Mesendoderm (in vitro differentiated cells): Measurements from ENCODE around the gene FMNL2.

ENCODE experiments used
- DNase-seq: peaks from one replicate; pipeline ENCODE4 v3.0.0; 2013
- H2AK5ac ChIP-seq: 2 replicates; pipeline ENCODE4 v1.6.1; 2013; ENCODE audit warnings: low read length, inconsistent platforms
- H2BK120ac ChIP-seq: 2 replicates; pipeline ENCODE4 v1.6.1; 2013; ENCODE audit warnings: low read depth, mild to moderate bottlenecking, low read length, moderate library complexity, mixed read lengths
- H2BK15ac ChIP-seq: replicated peaks from 2 replicates; pipeline ENCODE4 v1.6.1; 2013; ENCODE audit warnings: low read depth, mild to moderate bottlenecking, moderate library complexity
- H2BK5ac ChIP-seq: 2 replicates; pipeline ENCODE4 v1.6.1; 2013; ENCODE audit warnings: low read length, inconsistent platforms
- H3K18ac ChIP-seq: 2 replicates; pipeline ENCODE4 v1.6.1; 2013; ENCODE audit warnings: mild to moderate bottlenecking, low read length, mixed read lengths
- H3K23ac ChIP-seq: one replicate; pipeline ENCODE4 v1.6.1; 2013; ENCODE audit warnings: low read length
- H3K27ac ChIP-seq: 2 replicates; pipeline ENCODE4 v1.5.1; 2013; ENCODE audit warnings: low read depth, mild to moderate bottlenecking, inconsistent platforms, low read length, moderate library complexity
- H3K27me3 ChIP-seq: 2 replicates; pipeline ENCODE4 v1.6.1; 2013; ENCODE audit warnings: low read length, control low read depth, mild to moderate bottlenecking, inconsistent platforms; ENCODE audit not compliant: insufficient read depth, poor library complexity
- H3K36me3 ChIP-seq: 2 replicates; pipeline ENCODE4 v1.6.1; 2013; ENCODE audit warnings: low read length, inconsistent platforms; ENCODE audit not compliant: control insufficient read depth, insufficient read depth
- H3K4ac ChIP-seq: one replicate; pipeline ENCODE4 v1.6.1; 2013; ENCODE audit warnings: low read depth, mild to moderate bottlenecking, low read length, moderate library complexity
- H3K4me1 ChIP-seq: 2 replicates; pipeline ENCODE4 v1.6.1; 2013; ENCODE audit warnings: low read depth, low read length, inconsistent platforms; ENCODE audit not compliant: control insufficient read depth
- H3K4me2 ChIP-seq: 2 replicates; pipeline ENCODE4 v1.6.1; 2013; ENCODE audit warnings: low read length
- H3K4me3 ChIP-seq: 2 replicates; pipeline ENCODE4 v1.5.1; 2013; ENCODE audit warnings: mild to moderate bottlenecking, low read length
- H3K56ac ChIP-seq: one replicate; pipeline ENCODE4 v1.6.1; 2013; ENCODE audit warnings: low read length
- H3K79me1 ChIP-seq: 2 replicates; pipeline ENCODE4 v1.6.1; 2013; ENCODE audit warnings: low read length, inconsistent platforms
- H3K79me2 ChIP-seq: 2 replicates; pipeline ENCODE4 v1.6.1; 2013; ENCODE audit warnings: mild to moderate bottlenecking, low read length; ENCODE audit not compliant: control insufficient read depth, insufficient read depth
- H3K9ac ChIP-seq: 2 replicates; pipeline ENCODE4 v1.6.1; 2013; ENCODE audit warnings: low read length, inconsistent platforms
- H4K5ac ChIP-seq: one replicate; pipeline ENCODE4 v1.6.1; 2013; ENCODE audit warnings: low read length
- H4K8ac ChIP-seq: one replicate; pipeline ENCODE4 v1.6.1; 2013; ENCODE audit warnings: low read depth, mild to moderate bottlenecking, control low read depth, low read length, moderate library complexity
- WGBS: extraction: QIAGEN DNeasy Blood & Tissue Kit; methylation state at CpG from one replicate; pipeline ENCODE4 v1.1.7; 2013; ENCODE audit warnings: low lambda C conversion rate, missing lambda C conversion rate; ENCODE audit not compliant: insufficient coverage; ENCODE audit errors: extremely low coverage; 5-methylcytosine and 5-hydroxymethylcytosine counted together

Gene FMNL2

GRCh38 chr2:152380261-152381055 is 45.5 kb downstream of the FMNL2 start:
- Histone ChIP-seq H3K27ac (no peak overlapping the region), H2BK120ac (no peak overlapping the region), H3K9ac (no peak overlapping the region), H3K4me1 (peaks cover 3% of the 10 kb centered on the region), H3K18ac (no peak overlapping the region), H3K79me2 (peaks cover 29% of the 10 kb centered on the region), H2AK5ac (no peak overlapping the region), H3K4me3 (no peak overlapping the region), H3K56ac (no peak overlapping the region), H3K23ac (no peak overlapping the region), H3K27me3 (no peaks in the 10 kb centered on the region), H3K36me3 (no peaks in the 10 kb centered on the region), H4K8ac (no peak overlapping the region), H3K4ac (no peak overlapping the region), H3K4me2 (no peak overlapping the region), H4K5ac (no peak overlapping the region), H2BK5ac (no peak overlapping the region), H2BK15ac (no peak overlapping the region), H3K79me1 (peaks cover 31% of the 10 kb centered on the region)
- DNase-seq = no peak
- no CpG with 5 or more reads among the region's 5 CpGs for WGBS

DNA sequence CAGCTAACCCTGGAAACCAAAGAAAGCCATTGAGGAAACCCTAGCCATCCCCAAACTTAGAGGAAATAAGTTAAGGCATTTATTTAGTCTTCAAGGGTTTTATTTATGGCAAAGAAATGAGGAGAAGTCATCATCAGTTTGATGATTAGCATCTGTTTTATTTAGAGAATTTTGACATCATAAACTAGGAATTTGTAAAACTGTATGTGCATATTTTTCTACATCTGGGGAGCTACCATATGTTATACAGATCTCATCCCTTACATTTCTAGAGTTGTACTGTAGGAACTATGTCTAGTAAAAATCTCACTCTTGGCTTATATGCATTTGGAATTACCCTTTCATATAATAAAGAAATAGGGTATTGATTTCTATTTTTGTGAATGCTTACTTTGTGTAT is 48.7 kb downstream of the FMNL2 start:
- Histone ChIP-seq H4K5ac (no peak overlapping the region), H3K56ac (no peak overlapping the region), H3K4me2 (no peak overlapping the region), H2AK5ac (no peak overlapping the region), H3K9ac (no peak overlapping the region), H3K79me1 (peaks cover 25% of the 10 kb centered on the region), H3K4ac (no peak overlapping the region), H2BK120ac (no peak overlapping the region), H2BK15ac (no peak overlapping the region), H3K27ac (no peak overlapping the region), H3K4me3 (no peak overlapping the region), H3K36me3 (no peaks in the 10 kb centered on the region), H3K4me1 (peaks cover 2% of the 10 kb centered on the region), H3K18ac (no peak overlapping the region), H3K23ac (no peak overlapping the region), H3K79me2 (peaks cover 20% of the 10 kb centered on the region), H2BK5ac (no peak overlapping the region), H3K27me3 (no peaks in the 10 kb centered on the region), H4K8ac (no peak overlapping the region)
- DNase-seq = no peak

DNA sequence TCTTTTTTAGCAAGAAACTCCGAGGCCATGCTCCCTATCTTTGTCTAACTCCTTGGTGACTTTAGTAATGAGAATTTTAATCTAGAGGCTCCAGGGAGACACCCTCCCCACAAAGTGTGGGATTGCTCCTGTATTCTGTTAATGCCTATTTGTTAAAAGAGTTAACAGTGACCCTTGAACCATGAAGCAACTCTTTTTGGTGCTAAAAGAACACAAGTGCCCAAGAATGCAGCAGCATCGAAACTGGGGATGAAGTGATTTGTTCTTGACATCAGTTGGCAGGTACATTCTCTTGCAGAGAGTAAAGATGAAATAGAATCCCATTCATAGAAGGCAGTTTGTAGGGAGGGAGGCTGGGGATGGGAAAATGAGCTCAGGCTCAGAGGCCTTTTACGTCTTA is 50.0 kb downstream of the FMNL2 start:
- Histone ChIP-seq H3K36me3 (no peaks in the 10 kb centered on the region), H2AK5ac (no peak overlapping the region), H3K4me2 (no peak overlapping the region), H2BK120ac (no peak overlapping the region), H3K9ac (no peak overlapping the region), H2BK5ac (no peak overlapping the region), H3K27me3 (no peaks in the 10 kb centered on the region), H2BK15ac (no peak overlapping the region), H3K18ac (no peak overlapping the region), H3K4me1 (peaks cover 2% of the 10 kb centered on the region), H4K8ac (no peak overlapping the region), H3K79me1 (peaks cover 24% of the 10 kb centered on the region), H3K56ac (no peak overlapping the region), H3K23ac (no peak overlapping the region), H3K4ac (no peak overlapping the region), H3K27ac (no peak overlapping the region), H3K4me3 (no peak overlapping the region), H4K5ac (no peak overlapping the region), H3K79me2 (peaks cover 20% of the 10 kb centered on the region)
- DNase-seq = no peak
- no CpG with 5 or more reads among the region's 3 CpGs for WGBS

GRCh38 chr2:152385650-152386049 is 50.7 kb downstream of the FMNL2 start:
- no peak overlapping the region for H3K23ac ChIP-seq
- H3K36me3 ChIP-seq = no peaks in the 10 kb centered on the region
- H3K4me1 ChIP-seq = no peaks in the 10 kb centered on the region
- no peak overlapping the region for H3K27ac ChIP-seq
- no peak overlapping the region for H3K9ac ChIP-seq
- H3K4me3 ChIP-seq = no peak overlapping the region
- peaks cover 19% of the 10 kb centered on the region for H3K79me2 ChIP-seq
- H4K8ac ChIP-seq = no peak overlapping the region
- no peak overlapping the region for H3K18ac ChIP-seq
- H2BK120ac ChIP-seq = no peak overlapping the region
- H2BK15ac ChIP-seq = no peak overlapping the region
- no peaks in the 10 kb centered on the region for H3K27me3 ChIP-seq
- H3K56ac ChIP-seq = no peak overlapping the region
- H3K4ac ChIP-seq = no peak overlapping the region
- DNase-seq = no peak
- H2AK5ac ChIP-seq = no peak overlapping the region
- H3K79me1 ChIP-seq = peaks cover 28% of the 10 kb centered on the region
- H3K4me2 ChIP-seq = no peak overlapping the region
- no peak overlapping the region for H2BK5ac ChIP-seq
- no peak overlapping the region for H4K5ac ChIP-seq

GRCh38 chr2:152386266-152386665 is 51.3 kb downstream of the FMNL2 start:
- no peak for DNase-seq
- no peak overlapping the region for H3K23ac ChIP-seq
- H3K4me3 ChIP-seq = no peak overlapping the region
- H3K18ac ChIP-seq = no peak overlapping the region
- no peak overlapping the region for H3K4me2 ChIP-seq
- H3K79me1 ChIP-seq = peaks cover 25% of the 10 kb centered on the region
- H3K36me3 ChIP-seq = no peaks in the 10 kb centered on the region
- no peak overlapping the region for H2BK120ac ChIP-seq
- no peak overlapping the region for H3K56ac ChIP-seq
- peaks cover 2% of the 10 kb centered on the region for H3K4me1 ChIP-seq
- H3K79me2 ChIP-seq = peaks cover 16% of the 10 kb centered on the region
- no peak overlapping the region for H2BK15ac ChIP-seq
- no peak overlapping the region for H3K9ac ChIP-seq
- no peak overlapping the region for H4K8ac ChIP-seq
- H3K4ac ChIP-seq = no peak overlapping the region
- no peak overlapping the region for H4K5ac ChIP-seq
- no peak overlapping the region for H2AK5ac ChIP-seq
- H3K27ac ChIP-seq = no peak overlapping the region
- H3K27me3 ChIP-seq = no peaks in the 10 kb centered on the region
- no CpG with 5 or more reads among the region's 1 CpG for WGBS
- H2BK5ac ChIP-seq = no peak overlapping the region

DNA sequence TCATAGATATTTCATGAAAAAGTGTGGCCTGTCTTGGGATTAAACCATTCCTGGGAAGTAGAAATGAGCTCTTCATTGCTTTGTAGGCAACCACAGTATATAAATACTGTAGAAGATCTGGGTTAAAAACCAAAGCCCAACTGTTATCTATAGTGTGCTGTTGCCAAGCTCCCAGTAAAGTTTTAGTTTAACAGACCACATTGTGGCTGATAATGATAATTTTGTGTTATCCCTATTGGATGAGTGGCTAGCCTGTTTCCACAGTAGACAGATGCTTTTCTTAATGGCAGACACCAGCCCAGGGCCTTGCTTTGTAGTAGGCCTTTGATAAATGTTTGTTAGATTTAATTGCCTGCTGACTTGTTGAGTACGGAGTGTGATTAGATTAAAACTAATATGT is 52.1 kb downstream of the FMNL2 start:
- Histone ChIP-seq H3K4me3 (no peak overlapping the region), H4K8ac (no peak overlapping the region), H3K23ac (no peak overlapping the region), H3K9ac (no peak overlapping the region), H3K4me1 (peaks cover 2% of the 10 kb centered on the region), H3K27ac (no peak overlapping the region), H2BK15ac (no peak overlapping the region), H2BK5ac (no peak overlapping the region), H2BK120ac (no peak overlapping the region), H3K79me1 (peaks cover 24% of the 10 kb centered on the region), H3K79me2 (peaks cover 13% of the 10 kb centered on the region), H4K5ac (no peak overlapping the region), H2AK5ac (no peak overlapping the region), H3K18ac (no peak overlapping the region), H3K4ac (no peak overlapping the region), H3K4me2 (no peak overlapping the region), H3K27me3 (no peaks in the 10 kb centered on the region), H3K36me3 (no peaks in the 10 kb centered on the region), H3K56ac (no peak overlapping the region)
- WGBS = no CpG with 5 or more reads among the region's 1 CpG
- DNase-seq = no peak
